Pancreas (tissue), 10 donors: ENCODE measurements around the gene RRP1B. TPM values are rescaled to one million over a fixed set of nuclear protein-coding genes. Genes with fewer than 3 reads are reported as not detected.
"Not testable (repeated sequence)": the region's sequence is repeated elsewhere in the genome, so short reads cannot be mapped to it uniquely, and the experiment has no call there.

ENCODE experiments used
- ATAC-seq, 4 donors: fragments of 200-7000 bp; cut with Tn5 transposase; one replicate each; pipeline versions ENCODE4 v1.8.0 to v1.9.1; 2020; ENCODE audit warnings: mild to moderate bottlenecking in 4 of 4, moderate library complexity in 4 of 4
- DNase-seq, 6 donors: peaks; one replicate each; pipeline ENCODE4 v3.0.0-alpha.2; 2020
- FAIRE-seq: peaks from 2 replicates; lab custom pipeline; 2012; peaks lifted over from hg19 to GRCh38; lab: Jason Lieb, UNC
- H3K27ac ChIP-seq, 4 donors: fragments of 200-600 bp; sonication (generic); 1 replicate in 3 of 4; 2 replicates in 1 of 4; pipeline versions ENCODE4 v1.5.0 to v1.8.0; 2020
- H3K27me3 ChIP-seq, 4 donors: fragments of 200-600 bp; one replicate each; pipeline ENCODE4 v1.8.0; 2021
- H3K36me3 ChIP-seq, 3 donors: fragments of 200-600 bp; sonication (generic) in 1 of 3; one replicate each; pipeline versions ENCODE4 v1.5.0 to v1.8.0; 2020 to 2021
- H3K4me1 ChIP-seq, 3 donors: fragments of 200-600 bp; one replicate each; pipeline ENCODE4 v1.8.0; 2021
- H3K4me3 ChIP-seq, 4 donors: fragments of 200-600 bp; sonication (generic) in 2 of 4; one replicate each; pipeline versions ENCODE4 v1.5.0 to v1.8.0; 2020 to 2021
- H3K9me3 ChIP-seq, 4 donors: fragments of 200-600 bp; one replicate each; pipeline ENCODE4 v1.8.0; 2021
- WGBS, 2 donors: extraction: QIAGEN DNeasy Blood & Tissue Kit; methylation state at CpG; one replicate each; pipeline ENCODE4 v1.1.7; 2013; 5-methylcytosine and 5-hydroxymethylcytosine counted together
- intact Hi-C, 3 donors: fragments of 100-400 bp; cut with DNase I; formaldehyde crosslinking; loops; one replicate each; pipeline versions ENCODE4 v1.11.1 to v1.14.2; 2022
- polyA plus RNA-seq, 2 donors: library from polyadenylated mRNA; stranded (reverse); fragments of 200-250 nt; gene quantifications; one replicate each; pipeline ENCODE4 v1.2.3, GENCODE V29; 2013
- total RNA-seq, 6 donors: library from RNA; stranded (reverse); fragmentation: NEBNext Ultra II Directional in 4 of 6; extraction: Animal tissue kit (Norgen Biotek cat#: 25700) in 4 of 6; gene quantifications; one replicate each; pipeline versions ENCODE4 v1.2.1 to v1.2.4, GENCODE V29; 2021 to 2023
- TF ChIP-seq, protein P1 (sequence below), 4 donors: fragments of 200-600 bp; sonication (generic) in 3 of 4; IDR thresholded peaks; one replicate each; pipeline versions ENCODE4 v1.5.0 to v1.8.0; 2021; ENCODE audit warnings: antibody characterized with exemption in 4 of 4
- donor health status: healthy with polysubstance abuse.
- donor health status: DM: no; HTN: no; CAD: no; lungs with moderate emphysema.
- donor health status: DM: no; HTN: no; CAD: no.
- donor health status: control.
- donor health status: control.
- donor health status: Bipolar disorder and iron deficiency.
- donor health status: DM: yes; HTN: yes; CAD: no.
- donor health status: DM: no; HTN: no; CAD: no.
- donor health status: DM: no; HTN: no; CAD: no.
- donor health status: DM: yes; HTN: yes; CAD: no.

RRP1B gene
- total and polyA plus RNA-seq, 8 donors, result 4.4 to 13.3 (median 9.0) TPM

DNA sequence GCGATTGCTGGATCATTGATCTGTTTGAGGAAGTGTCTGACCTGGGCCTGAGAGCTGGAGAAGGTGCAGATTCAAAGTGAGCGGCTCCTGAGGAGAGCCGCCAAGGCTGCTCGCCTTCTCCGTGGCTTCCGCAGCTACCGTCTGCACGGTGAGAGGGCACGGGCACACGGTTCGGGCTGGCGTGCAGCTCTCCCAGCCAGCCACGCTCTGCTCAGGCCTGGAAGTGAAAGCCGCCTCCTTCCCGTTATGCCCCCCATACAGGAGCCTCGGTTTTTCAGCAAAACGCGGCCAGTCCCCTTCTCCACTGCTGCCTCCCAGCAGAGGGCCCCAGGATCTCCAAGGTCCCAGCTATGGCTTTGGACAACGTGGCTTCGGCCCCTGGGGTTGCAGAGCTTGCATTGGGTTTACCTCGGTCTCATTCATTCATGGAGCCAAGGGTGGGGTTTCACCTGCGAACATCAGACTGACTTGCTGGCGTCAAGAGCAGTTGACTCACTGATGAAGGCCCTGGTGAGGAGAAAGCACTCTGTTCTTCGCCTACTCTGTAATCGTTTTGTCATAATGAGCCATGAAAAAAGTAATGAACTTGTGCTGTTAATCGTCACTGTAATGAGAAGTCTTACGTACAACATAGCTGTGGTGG, 35.2 kb downstream of the RRP1B start:
- TF ChIP-seq, protein P1, sequence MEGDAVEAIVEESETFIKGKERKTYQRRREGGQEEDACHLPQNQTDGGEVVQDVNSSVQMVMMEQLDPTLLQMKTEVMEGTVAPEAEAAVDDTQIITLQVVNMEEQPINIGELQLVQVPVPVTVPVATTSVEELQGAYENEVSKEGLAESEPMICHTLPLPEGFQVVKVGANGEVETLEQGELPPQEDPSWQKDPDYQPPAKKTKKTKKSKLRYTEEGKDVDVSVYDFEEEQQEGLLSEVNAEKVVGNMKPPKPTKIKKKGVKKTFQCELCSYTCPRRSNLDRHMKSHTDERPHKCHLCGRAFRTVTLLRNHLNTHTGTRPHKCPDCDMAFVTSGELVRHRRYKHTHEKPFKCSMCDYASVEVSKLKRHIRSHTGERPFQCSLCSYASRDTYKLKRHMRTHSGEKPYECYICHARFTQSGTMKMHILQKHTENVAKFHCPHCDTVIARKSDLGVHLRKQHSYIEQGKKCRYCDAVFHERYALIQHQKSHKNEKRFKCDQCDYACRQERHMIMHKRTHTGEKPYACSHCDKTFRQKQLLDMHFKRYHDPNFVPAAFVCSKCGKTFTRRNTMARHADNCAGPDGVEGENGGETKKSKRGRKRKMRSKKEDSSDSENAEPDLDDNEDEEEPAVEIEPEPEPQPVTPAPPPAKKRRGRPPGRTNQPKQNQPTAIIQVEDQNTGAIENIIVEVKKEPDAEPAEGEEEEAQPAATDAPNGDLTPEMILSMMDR (IDR thresholded peaks at IDR 0.05), result no peak
- no peaks in the 10 kb centered on the region for H3K4me1 ChIP-seq
- intact Hi-C loops, result loop anchor here in 1 of 3 donors (10.0 kb wide), 1 partner anchor 60 kb away; no protein-coding TSS in a partner anchor
- WGBS, 2 donors, result 89 to 91% methylated on average over 27 of the region's 27 CpGs
- no peaks in the 10 kb centered on the region for H3K9me3 ChIP-seq
- no peak overlapping the region for H3K27ac ChIP-seq
- peaks cover 0 to 15% (median 9%) of the 10 kb centered on the region in 3 donors for H3K36me3 ChIP-seq
- H3K4me3 ChIP-seq, result no peak overlapping the region
- no peak for ATAC-seq
- DNase-seq, result peak in 1 of 6 donors; percentile 43
- no peaks in the 10 kb centered on the region for H3K27me3 ChIP-seq
- FAIRE-seq, result no peak

DNA sequence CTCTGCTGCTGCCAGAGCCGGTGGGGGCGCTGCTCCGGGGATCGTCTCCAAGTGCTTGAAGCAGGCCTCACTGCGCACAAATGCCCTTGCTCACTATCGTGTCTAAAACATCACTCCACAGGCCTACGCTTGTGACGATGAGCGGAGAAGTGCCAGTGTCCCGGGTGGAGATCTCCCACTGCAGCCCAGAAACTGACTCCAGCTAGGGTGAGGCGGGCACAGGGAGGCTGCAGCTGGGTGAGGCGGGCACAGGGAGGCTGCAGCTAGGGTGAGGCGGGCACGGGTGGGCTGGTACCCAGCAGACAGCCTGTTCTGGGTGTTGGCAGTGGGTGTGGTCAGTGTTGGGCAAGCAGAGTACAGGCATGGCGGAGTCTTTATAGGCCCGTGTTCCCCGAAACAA, 36.9 kb downstream of the RRP1B start:
- TF ChIP-seq, protein P1 (IDR thresholded peaks at IDR 0.05), result no peak
- 95 to 97% methylated on average over 17 of the region's 17 CpGs for WGBS, 2 donors
- H3K36me3 ChIP-seq, result peaks cover 0 to 7% (median 0%) of the 10 kb centered on the region in 3 donors
- no peaks in the 10 kb centered on the region for H3K27me3 ChIP-seq
- no peak overlapping the region for H3K27ac ChIP-seq
- no peaks in the 10 kb centered on the region for H3K4me1 ChIP-seq
- no peak for ATAC-seq
- peak in 1 of 6 donors; percentile 24 for DNase-seq
- intact Hi-C loops, result loop anchor here in 1 of 3 donors (10.0 kb wide), 1 partner anchor 59 kb away; no protein-coding TSS in a partner anchor
- no peak overlapping the region for H3K4me3 ChIP-seq
- no peaks in the 10 kb centered on the region for H3K9me3 ChIP-seq
- FAIRE-seq, result no peak

DNA sequence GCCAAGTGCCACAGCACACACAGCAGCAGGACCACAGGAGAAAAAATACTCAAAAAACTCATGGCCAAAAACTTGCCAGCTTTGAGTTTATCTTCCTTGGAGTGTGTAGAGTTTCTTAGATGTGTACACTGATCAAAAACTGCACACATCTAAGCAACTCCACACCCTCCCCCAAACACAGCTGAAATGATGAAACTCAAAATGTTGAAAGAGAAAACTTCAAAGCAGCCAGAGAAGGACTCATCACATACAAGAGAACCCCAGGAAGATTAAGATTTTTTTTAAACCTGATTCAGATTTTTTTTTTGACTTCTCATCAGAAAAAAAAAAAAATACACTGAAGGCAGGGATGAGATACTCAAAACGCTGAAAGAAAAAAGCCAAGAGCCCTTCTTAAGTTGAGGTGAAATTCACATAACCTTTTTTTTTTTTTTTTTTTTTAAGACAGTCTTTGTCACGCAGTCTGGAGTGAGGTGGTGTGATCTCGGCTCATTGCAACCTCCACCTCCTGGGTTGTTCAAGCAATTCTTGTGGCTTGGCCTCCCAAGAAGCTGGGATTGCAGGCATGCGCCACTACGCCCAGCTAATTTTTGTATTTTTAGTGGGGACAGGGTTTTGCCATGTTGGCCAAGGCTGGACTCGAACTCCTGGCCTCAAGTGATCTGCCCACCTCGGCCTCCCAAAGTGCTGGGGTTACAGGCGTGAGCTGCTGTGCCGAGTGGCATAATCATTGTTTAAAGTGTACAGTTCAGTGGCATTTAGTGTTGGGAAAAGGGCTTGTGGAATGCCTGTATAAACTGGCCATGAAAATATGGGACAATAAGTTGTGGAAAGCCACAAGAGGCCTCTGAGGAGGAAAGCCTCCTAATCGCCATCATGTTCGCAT, 38.6 kb downstream of the RRP1B start:
- Histone ChIP-seq H3K36me3 (no peaks in the 10 kb centered on the region), H3K27ac (no peak overlapping the region), H3K9me3 (no peaks in the 10 kb centered on the region), H3K27me3 (no peaks in the 10 kb centered on the region), H3K4me1 (peaks cover 0 to 6% (median 3%) of the 10 kb centered on the region in 3 donors), H3K4me3 (no peak overlapping the region)
- intact Hi-C loops, result loop anchor here in 1 of 3 donors (10.0 kb wide), 1 partner anchor 57 kb away; no protein-coding TSS in a partner anchor
- DNase-seq (peak in 1 of 6 donors; percentile 21), ATAC-seq (no peak), FAIRE-seq (no peak)
- 85% methylated on average over 11 of the region's 11 CpGs for WGBS, 2 donors
- TF ChIP-seq, protein P1 (IDR thresholded peaks at IDR 0.05), result no peak

DNA sequence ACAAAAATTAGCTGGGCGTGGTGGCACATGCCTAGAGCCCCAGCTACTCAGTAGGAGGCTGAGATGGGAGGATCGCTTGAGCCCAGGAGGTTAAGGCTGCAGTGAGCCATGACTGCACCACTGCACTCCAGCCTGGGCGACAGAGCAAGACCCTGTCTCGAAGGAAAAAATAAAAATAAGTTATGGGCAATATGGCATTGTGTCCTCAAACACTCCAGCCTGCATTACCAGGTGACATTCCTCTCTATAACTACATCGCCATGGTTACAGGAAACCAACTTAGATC, 40.1 kb downstream of the RRP1B start:
- not testable (repeated sequence) for H3K36me3 ChIP-seq, H3K27me3 ChIP-seq, H3K27ac ChIP-seq, H3K4me1 ChIP-seq, FAIRE-seq, H3K9me3 ChIP-seq, H3K4me3 ChIP-seq, ATAC-seq, DNase-seq
- intact Hi-C loops, result loop anchor here in 1 of 3 donors (10.0 kb wide), 1 partner anchor 55 kb away; no protein-coding TSS in a partner anchor
- 74 to 94% methylated on average over 5 of the region's 5 CpGs for WGBS, 2 donors

DNA sequence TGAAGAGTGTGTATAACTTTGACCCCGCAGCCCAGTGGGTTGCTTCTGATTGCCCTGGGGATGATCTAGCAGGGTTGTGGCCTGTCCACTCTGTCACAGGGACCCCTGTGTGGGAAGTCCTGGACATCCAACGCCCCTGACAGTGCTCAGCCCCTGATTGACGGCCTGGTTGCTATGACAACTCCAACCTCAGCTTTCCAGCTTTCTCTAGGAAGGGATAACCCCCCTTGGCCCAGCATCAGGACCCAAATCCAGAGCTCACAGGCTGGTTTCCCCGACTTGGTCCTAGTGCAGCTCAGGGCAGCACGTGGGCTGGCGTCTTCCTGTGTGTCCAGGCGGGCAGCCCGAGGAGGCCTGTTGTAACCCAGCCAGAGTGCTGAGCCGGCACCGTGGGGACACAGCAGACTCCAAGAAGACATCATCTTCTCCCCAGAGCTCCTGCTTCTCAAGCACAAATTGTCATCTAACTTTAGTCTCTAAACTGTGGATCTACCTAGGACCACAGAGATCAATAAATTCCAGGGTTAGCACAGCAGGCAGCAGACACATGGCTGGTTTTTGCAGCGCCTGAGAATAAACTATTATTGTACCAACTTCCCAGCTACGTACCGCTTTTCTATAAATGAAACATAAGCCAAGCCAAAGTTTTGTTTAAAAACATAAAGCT, 40.7 kb downstream of the RRP1B start:
- 74 to 81% methylated on average over 13 of the region's 13 CpGs for WGBS, 2 donors
- no peaks in the 10 kb centered on the region for H3K27me3 ChIP-seq
- no peaks in the 10 kb centered on the region for H3K36me3 ChIP-seq
- H3K4me1 ChIP-seq, result peaks cover 0 to 6% (median 3%) of the 10 kb centered on the region in 3 donors
- ATAC-seq, result no peak
- no peak for FAIRE-seq
- intact Hi-C loops, result loop anchor here in 1 of 3 donors (10.0 kb wide), 1 partner anchor 55 kb away; no protein-coding TSS in a partner anchor
- DNase-seq, result peak in 1 of 6 donors; percentile 41
- TF ChIP-seq, protein P1 (IDR thresholded peaks at IDR 0.05), result no peak
- no peak overlapping the region for H3K4me3 ChIP-seq
- H3K27ac ChIP-seq, result no peak overlapping the region
- no peaks in the 10 kb centered on the region for H3K9me3 ChIP-seq
